OCI-LY1 (cell line): Measurements from ENCODE around the gene SERPINA3.

Experiments
- H2AFZ ChIP-seq: fragments of 200-600 bp; sonication (generic), shearing (Covaris generic); 2 replicates; pipeline ENCODE4 v1.6.0; 2014; ENCODE audit warnings: antibody characterized with exemption, mild to moderate bottlenecking, low read length
- H3F3A ChIP-seq: fragments of 200-600 bp; sonication (generic), shearing (Covaris generic); 2 replicates; pipeline ENCODE4 v1.6.0; 2014; ENCODE audit warnings: mild to moderate bottlenecking, antibody characterized with exemption, low read length, moderate library complexity; ENCODE audit not compliant: insufficient read depth
- H3K27ac ChIP-seq: fragments of 200-600 bp; sonication (generic); 2 replicates; pipeline ENCODE4 v1.5.1; 2014; ENCODE audit warnings: low read length, mixed run types, mild to moderate bottlenecking, low read depth; ENCODE audit not compliant: poor library complexity, severe bottlenecking
- H3K27me3 ChIP-seq: fragments of 200-600 bp; sonication (generic); 2 replicates; pipeline ENCODE4 v1.6.0; 2014; ENCODE audit warnings: antibody characterized with exemption, mild to moderate bottlenecking, low read length, moderate library complexity; ENCODE audit not compliant: insufficient read depth
- H3K36me3 ChIP-seq: fragments of 200-600 bp; sonication (generic); 2 replicates; pipeline ENCODE4 v1.6.1; 2014; ENCODE audit warnings: mild to moderate bottlenecking, antibody characterized with exemption, low read length, moderate library complexity, mixed read lengths; ENCODE audit not compliant: insufficient read depth
- H3K4me1 ChIP-seq: fragments of 200-600 bp; sonication (generic); 2 replicates; pipeline ENCODE4 v1.5.1; 2014; ENCODE audit warnings: mild to moderate bottlenecking, low read length, moderate library complexity; ENCODE audit not compliant: insufficient read depth, severe bottlenecking
- H3K4me2 ChIP-seq: fragments of 200-600 bp; sonication (generic), shearing (Covaris generic); 2 replicates; pipeline ENCODE4 v1.6.1; 2014; ENCODE audit warnings: low read length
- H3K4me3 ChIP-seq: fragments of 200-600 bp; sonication (generic); 2 replicates; pipeline ENCODE4 v1.5.1; 2014; ENCODE audit warnings: low read length, low read depth, mild to moderate bottlenecking, mixed read lengths; ENCODE audit not compliant: poor library complexity, severe bottlenecking
- H3K79me2 ChIP-seq: fragments of 200-600 bp; shearing (Covaris generic); 2 replicates; pipeline ENCODE4 v1.6.1; 2016; ENCODE audit warnings: mixed run types, low read length, mixed read lengths; ENCODE audit not compliant: insufficient read depth
- H3K9ac ChIP-seq: fragments of 200-600 bp; sonication (generic), shearing (Covaris generic); 2 replicates; pipeline ENCODE4 v1.6.1; 2014; ENCODE audit warnings: mild to moderate bottlenecking, low read length, mixed read lengths
- H3K9me2 ChIP-seq: fragments of 200-600 bp; sonication (generic), shearing (Covaris generic); 2 replicates; pipeline ENCODE4 v1.6.1; 2014; ENCODE audit warnings: low read depth, mild to moderate bottlenecking, low read length, mixed read lengths
- H3K9me3 ChIP-seq: fragments of 200-600 bp; shearing (Covaris generic); 2 replicates; pipeline ENCODE4 v1.6.1; 2014; ENCODE audit warnings: low read length, mixed read lengths
- H4K20me1 ChIP-seq: fragments of 200-600 bp; sonication (generic), shearing (Covaris generic); 2 replicates; pipeline ENCODE4 v1.6.0; 2016; ENCODE audit warnings: mild to moderate bottlenecking, low read length; ENCODE audit not compliant: insufficient read depth
- CTCF ChIP-seq: fragments of 200-600 bp; sonication (generic), shearing (Covaris generic); IDR thresholded peaks from 2 replicates; pipeline ENCODE4 v1.5.1; 2017; ENCODE audit warnings: mild to moderate bottlenecking, antibody characterized with exemption, low read length, moderate library complexity, mixed read lengths
- EZH2 ChIP-seq: fragments of 200-600 bp; sonication (generic), shearing (Covaris generic); IDR thresholded peaks from 2 replicates; pipeline ENCODE4 v1.8.0; 2017; ENCODE audit warnings: borderline replicate concordance, mixed run types, mild to moderate bottlenecking, antibody characterized with exemption, low read length, moderate library complexity, mixed read lengths

Gene SERPINA3

GRCh38 chr14:94583557-94583956, 28.6 kb upstream of the SERPINA3 start:
- no peak overlapping the region for H3K4me2 ChIP-seq
- no peaks in the 10 kb centered on the region for H3F3A ChIP-seq
- no peaks in the 10 kb centered on the region for H3K4me1 ChIP-seq
- H3K79me2 ChIP-seq: no peaks in the 10 kb centered on the region
- H4K20me1 ChIP-seq: no peaks in the 10 kb centered on the region
- H3K9ac ChIP-seq: no peak overlapping the region
- no peaks in the 10 kb centered on the region for H3K27me3 ChIP-seq
- H3K27ac ChIP-seq: no peak overlapping the region
- no peak overlapping the region for H2AFZ ChIP-seq
- no peaks in the 10 kb centered on the region for H3K9me2 ChIP-seq
- no peaks in the 10 kb centered on the region for H3K9me3 ChIP-seq
- no peak for TF ChIP-seq EZH2
- TF ChIP-seq CTCF: no peak
- H3K36me3 ChIP-seq: no peaks in the 10 kb centered on the region
- H3K4me3 ChIP-seq: no peak overlapping the region

GRCh38 chr14:94584591-94585280, 27.5 kb upstream of the SERPINA3 start:
- no peak overlapping the region for H2AFZ ChIP-seq

DNA sequence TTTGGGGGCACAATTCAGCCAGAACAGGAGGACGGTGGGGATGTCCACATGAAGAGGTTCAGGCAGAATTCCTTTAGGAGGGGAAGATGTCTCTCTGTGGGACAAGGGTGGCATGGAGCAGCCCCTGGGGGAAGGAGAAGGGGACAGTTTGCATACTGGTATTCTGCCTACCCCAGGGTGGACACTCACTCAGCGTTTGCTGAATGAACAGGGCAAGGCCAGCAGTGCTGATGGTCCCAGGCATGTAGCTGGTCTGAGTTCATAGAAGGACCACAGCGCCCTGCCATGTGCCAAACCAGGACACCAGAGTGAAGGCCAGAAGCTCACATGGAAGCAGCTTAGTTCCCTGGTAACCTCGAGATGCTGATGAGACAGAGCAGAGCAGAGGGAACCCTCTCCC, 25.6 kb upstream of the SERPINA3 start:
- H3K9ac ChIP-seq: no peak overlapping the region
- no peaks in the 10 kb centered on the region for H3K9me3 ChIP-seq
- no peaks in the 10 kb centered on the region for H3K27me3 ChIP-seq
- no peaks in the 10 kb centered on the region for H3K9me2 ChIP-seq
- no peaks in the 10 kb centered on the region for H3K36me3 ChIP-seq
- no peak overlapping the region for H2AFZ ChIP-seq
- no peaks in the 10 kb centered on the region for H3F3A ChIP-seq
- H3K4me1 ChIP-seq: no peaks in the 10 kb centered on the region
- no peaks in the 10 kb centered on the region for H4K20me1 ChIP-seq
- H3K79me2 ChIP-seq: no peaks in the 10 kb centered on the region
- TF ChIP-seq EZH2: no peak
- TF ChIP-seq CTCF: no peak
- H3K4me3 ChIP-seq: no peak overlapping the region
- no peak overlapping the region for H3K27ac ChIP-seq
- H3K4me2 ChIP-seq: no peak overlapping the region

More at GRCh38 chr14:94584591-94585280, 27.5 kb upstream of the SERPINA3 start:
- H3K4me2 ChIP-seq: no peak overlapping the region
- H4K20me1 ChIP-seq: no peaks in the 10 kb centered on the region
- H3K4me1 ChIP-seq: no peaks in the 10 kb centered on the region
- no peaks in the 10 kb centered on the region for H3F3A ChIP-seq
- H3K4me3 ChIP-seq: no peak overlapping the region
- no peaks in the 10 kb centered on the region for H3K36me3 ChIP-seq
- no peak overlapping the region for H3K27ac ChIP-seq
- no peaks in the 10 kb centered on the region for H3K27me3 ChIP-seq
- no peaks in the 10 kb centered on the region for H3K79me2 ChIP-seq
- TF ChIP-seq CTCF: no peak
- TF ChIP-seq EZH2: no peak
- H3K9me2 ChIP-seq: no peaks in the 10 kb centered on the region
- H3K9ac ChIP-seq: no peak overlapping the region
- H3K9me3 ChIP-seq: no peaks in the 10 kb centered on the region
